Thoracic aorta (tissue), 2 donors: ENCODE data around the gene CENPP. TPM values are rescaled to one million over a fixed set of nuclear protein-coding genes. Genes with fewer than 3 reads are reported as not detected.

Experiments used
- ATAC-seq: fragments of 150-250 bp; one replicate; pipeline ENCODE4 v1.8.0; 2017; ENCODE audit warnings: low read depth; ENCODE audit not compliant: insufficient number of reproducible peaks, low FRiP score
- DNase-seq: peaks from one replicate; pipeline ENCODE4 v3.0.0-alpha.2; 2020; ENCODE audit warnings: low spot score
- H3K27ac ChIP-seq, 2 donors: fragments of 200-600 bp; sonication (generic); 1 replicate in 1 of 2; 2 replicates in 1 of 2; pipeline ENCODE4 v1.5.1; 2016; ENCODE audit warnings: mild to moderate bottlenecking in 2 of 2, moderate library complexity in 2 of 2
- H3K27me3 ChIP-seq: fragments of 200-600 bp; sonication (generic); replicated peaks from 2 replicates; pipeline ENCODE4 v1.6.0; 2016; ENCODE audit warnings: mild to moderate bottlenecking; ENCODE audit not compliant: insufficient read depth
- H3K36me3 ChIP-seq: fragments of 200-600 bp; sonication (generic); one replicate; pipeline ENCODE4 v1.5.1; 2016
- H3K4me1 ChIP-seq, 2 donors: fragments of 200-600 bp; sonication (generic); 1 replicate in 1 of 2; 2 replicates in 1 of 2; pipeline versions ENCODE4 v1.5.1 to v1.6.0; 2016; ENCODE audit warnings: low read depth in 2 of 2, mild to moderate bottlenecking in 1 of 2; ENCODE audit not compliant: control insufficient read depth in 1 of 2
- H3K4me3 ChIP-seq: fragments of 200-600 bp; sonication (generic); 2 replicates; pipeline ENCODE4 v1.5.1; 2016; ENCODE audit warnings: mild to moderate bottlenecking
- H3K9me3 ChIP-seq: fragments of 200-600 bp; sonication (generic); 2 replicates; pipeline ENCODE4 v1.5.1; 2016
- total RNA-seq, 2 donors: library from RNA; depleted of rRNA; stranded (reverse); fragments of >200 nt; gene quantifications; one replicate each; pipeline versions ENCODE4 v1.1.0 to v1.2.3, GENCODE V29; 2016
- TF ChIP-seq, protein P1 (sequence below): fragments of 200-600 bp; sonication (generic); IDR thresholded peaks from one replicate; pipeline ENCODE4 v1.5.1; 2019; ENCODE audit warnings: antibody characterized with exemption

The CENPP gene
- total RNA-seq, 2 donors from 2014 or later = 3.8 to 13.6 TPM

DNA sequence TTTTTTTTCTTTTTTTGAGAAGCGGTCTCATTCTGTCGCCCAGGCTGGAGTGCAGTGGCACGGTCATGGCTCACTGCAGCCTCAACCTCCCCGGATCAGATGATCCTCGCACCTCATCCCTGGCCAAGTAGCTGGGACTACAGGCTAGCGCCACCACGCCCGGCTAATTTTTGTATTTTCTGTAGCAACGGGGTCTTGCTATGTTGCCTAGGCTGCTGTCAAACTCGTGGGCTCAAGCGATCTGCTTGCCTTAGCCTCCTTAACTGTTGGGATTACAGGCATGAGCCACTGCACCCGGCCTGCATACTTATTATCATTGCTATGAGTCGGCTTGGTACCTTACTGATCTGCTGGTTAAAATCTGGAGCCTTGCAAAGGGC, 31.5 kb upstream of the CENPP start:
- DNase-seq (no peak), ATAC-seq (no peak)
- H3K27me3 ChIP-seq = no peaks in the 10 kb centered on the region
- H3K9me3 ChIP-seq = no peaks in the 10 kb centered on the region
- H3K27ac ChIP-seq = peak overlapping the region; percentile 74
- H3K4me1 ChIP-seq = peaks cover 8 to 31% of the 10 kb centered on the region in 2 donors
- TF ChIP-seq, protein P1, sequence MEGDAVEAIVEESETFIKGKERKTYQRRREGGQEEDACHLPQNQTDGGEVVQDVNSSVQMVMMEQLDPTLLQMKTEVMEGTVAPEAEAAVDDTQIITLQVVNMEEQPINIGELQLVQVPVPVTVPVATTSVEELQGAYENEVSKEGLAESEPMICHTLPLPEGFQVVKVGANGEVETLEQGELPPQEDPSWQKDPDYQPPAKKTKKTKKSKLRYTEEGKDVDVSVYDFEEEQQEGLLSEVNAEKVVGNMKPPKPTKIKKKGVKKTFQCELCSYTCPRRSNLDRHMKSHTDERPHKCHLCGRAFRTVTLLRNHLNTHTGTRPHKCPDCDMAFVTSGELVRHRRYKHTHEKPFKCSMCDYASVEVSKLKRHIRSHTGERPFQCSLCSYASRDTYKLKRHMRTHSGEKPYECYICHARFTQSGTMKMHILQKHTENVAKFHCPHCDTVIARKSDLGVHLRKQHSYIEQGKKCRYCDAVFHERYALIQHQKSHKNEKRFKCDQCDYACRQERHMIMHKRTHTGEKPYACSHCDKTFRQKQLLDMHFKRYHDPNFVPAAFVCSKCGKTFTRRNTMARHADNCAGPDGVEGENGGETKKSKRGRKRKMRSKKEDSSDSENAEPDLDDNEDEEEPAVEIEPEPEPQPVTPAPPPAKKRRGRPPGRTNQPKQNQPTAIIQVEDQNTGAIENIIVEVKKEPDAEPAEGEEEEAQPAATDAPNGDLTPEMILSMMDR = no peak
- H3K4me3 ChIP-seq = peak overlapping the region; percentile 96
- peaks cover 8% of the 10 kb centered on the region for H3K36me3 ChIP-seq

DNA sequence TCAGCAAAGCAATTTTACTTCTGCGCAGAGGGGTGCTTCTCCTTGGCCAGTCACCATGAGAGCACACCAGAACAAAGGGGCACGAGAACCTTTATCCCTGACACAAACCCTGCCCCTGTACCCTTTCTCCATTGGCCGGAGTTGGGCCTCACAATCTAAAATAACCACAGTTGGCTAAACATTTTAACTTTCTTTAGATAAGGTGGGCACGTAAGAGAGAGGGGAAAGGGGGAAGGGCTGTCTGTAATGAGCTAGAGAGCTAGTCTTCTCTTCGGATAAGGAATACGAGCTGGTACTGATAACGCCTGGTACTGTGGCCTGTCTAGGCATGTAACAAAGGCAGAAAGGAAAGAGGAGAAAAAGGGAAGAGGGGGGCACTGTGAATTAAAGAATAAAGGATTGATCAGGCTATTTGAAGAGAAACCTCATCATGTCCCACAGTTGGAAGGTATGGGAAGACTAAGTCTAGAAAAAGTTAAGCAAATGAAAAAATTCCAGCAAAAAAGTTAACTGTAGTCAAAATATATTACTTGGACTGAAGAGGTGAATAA, 30.4 kb upstream of the CENPP start:
- peaks cover 8 to 31% of the 10 kb centered on the region in 2 donors for H3K4me1 ChIP-seq
- H3K36me3 ChIP-seq = peaks cover 11% of the 10 kb centered on the region
- no peaks in the 10 kb centered on the region for H3K27me3 ChIP-seq
- H3K4me3 ChIP-seq = no peak overlapping the region
- DNase-seq (no peak), ATAC-seq (no peak)
- H3K9me3 ChIP-seq = no peaks in the 10 kb centered on the region
- TF ChIP-seq, protein P1 = no peak
- no peak overlapping the region for H3K27ac ChIP-seq

DNA sequence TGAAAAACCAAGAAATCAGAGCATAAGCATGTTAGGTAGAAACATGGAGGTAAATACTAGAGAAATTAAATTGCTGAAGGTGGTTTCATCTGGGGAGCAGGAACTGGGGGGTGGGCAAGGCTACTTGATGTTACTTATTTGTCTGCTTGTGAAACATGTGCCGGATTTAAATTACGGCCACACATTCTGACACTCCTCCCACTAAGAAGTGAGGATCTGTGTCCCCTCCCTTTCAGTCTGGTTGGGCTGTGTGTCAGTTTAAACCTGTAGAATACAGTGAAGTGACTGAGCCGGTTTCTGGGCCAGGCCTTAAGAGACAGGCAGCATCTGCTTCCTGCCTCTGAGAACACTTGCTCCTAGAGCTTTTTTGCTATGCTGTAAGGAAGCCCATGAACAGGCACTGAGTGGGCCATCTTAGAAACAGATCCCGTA, 29.9 kb upstream of the CENPP start:
- no peak overlapping the region for H3K27ac ChIP-seq
- ATAC-seq = no peak
- TF ChIP-seq, protein P1 = no peak
- H3K27me3 ChIP-seq = no peaks in the 10 kb centered on the region
- DNase-seq = no peak
- H3K4me1 ChIP-seq = peaks cover 8 to 31% of the 10 kb centered on the region in 2 donors
- H3K9me3 ChIP-seq = no peaks in the 10 kb centered on the region
- no peak overlapping the region for H3K4me3 ChIP-seq
- H3K36me3 ChIP-seq = peaks cover 14% of the 10 kb centered on the region

- Histone ChIP-seq H3K4me3 (no peak overlapping the region), H3K9me3 (no peaks in the 10 kb centered on the region), H3K27me3 (no peaks in the 10 kb centered on the region), H3K27ac (no peak overlapping the region), H3K36me3 (peaks cover 24% of the 10 kb centered on the region), H3K4me1 (peaks cover 4 to 18% of the 10 kb centered on the region in 2 donors)
- ATAC-seq (no peak), DNase-seq (no peak)
- TF ChIP-seq, protein P1 = no peak
Observed at GRCh38 chr9:92297611-92298010, 28.1 kb upstream of the CENPP start.

- TF ChIP-seq, protein P1 = no peak
- Histone ChIP-seq H3K4me3 (no peak overlapping the region), H3K9me3 (no peaks in the 10 kb centered on the region), H3K27me3 (no peaks in the 10 kb centered on the region), H3K27ac (no peak overlapping the region), H3K36me3 (peaks cover 29% of the 10 kb centered on the region), H3K4me1 (peaks cover under 1 to 14% of the 10 kb centered on the region in 2 donors)
- ATAC-seq (no peak), DNase-seq (no peak)
Observed at GRCh38 chr9:92298036-92298435, 27.7 kb upstream of the CENPP start.
